ENCODE results near the gene KCNK10.
A peak's percentile ranks its signal among the peaks of the same experiment; 100 is the strongest.

The KCNK10 gene

DNA sequence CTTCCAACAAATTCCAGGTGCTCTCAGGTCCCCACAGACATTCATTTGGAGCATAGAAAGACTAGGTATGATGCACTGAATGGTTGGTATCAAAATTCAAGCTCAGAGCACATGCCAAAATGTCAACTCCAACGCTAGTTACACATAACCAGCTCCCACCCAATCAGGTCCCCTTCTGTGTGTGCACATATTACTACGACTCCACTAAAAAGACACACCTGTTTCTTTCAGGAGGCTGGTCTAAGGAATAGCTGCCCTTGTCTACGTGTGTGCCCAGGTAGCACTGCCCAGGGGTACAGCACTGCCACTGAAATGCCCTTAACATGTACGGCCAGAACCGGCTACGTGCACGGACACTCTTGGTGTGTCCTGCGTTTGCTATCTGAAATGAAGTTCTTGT lies 138.1 kb downstream of the KCNK10 start:
- no peak for DNase-seq (ENCODE audit: low spot score)

DNA sequence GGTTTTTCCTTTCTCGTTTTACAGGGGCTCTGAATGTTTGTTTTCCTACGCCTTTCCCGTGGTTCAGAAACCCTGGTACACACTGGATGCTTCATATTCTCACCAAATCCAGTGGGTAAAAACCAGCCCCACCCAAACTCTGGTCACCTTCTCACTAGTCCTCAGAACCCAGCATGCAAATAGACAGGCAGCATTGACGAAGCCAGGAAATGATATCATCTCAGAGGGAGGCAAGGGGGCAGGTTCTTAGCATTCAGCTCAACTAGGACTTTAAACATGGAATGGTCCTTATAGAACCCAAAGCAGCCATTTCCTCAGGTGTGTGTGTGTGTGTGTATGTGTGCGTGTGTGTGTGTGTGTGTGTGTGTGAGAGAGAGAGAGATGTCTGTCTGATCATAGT lies 142.0 kb downstream of the KCNK10 start:
- no peak for DNase-seq (ENCODE audit: low spot score)

DNA sequence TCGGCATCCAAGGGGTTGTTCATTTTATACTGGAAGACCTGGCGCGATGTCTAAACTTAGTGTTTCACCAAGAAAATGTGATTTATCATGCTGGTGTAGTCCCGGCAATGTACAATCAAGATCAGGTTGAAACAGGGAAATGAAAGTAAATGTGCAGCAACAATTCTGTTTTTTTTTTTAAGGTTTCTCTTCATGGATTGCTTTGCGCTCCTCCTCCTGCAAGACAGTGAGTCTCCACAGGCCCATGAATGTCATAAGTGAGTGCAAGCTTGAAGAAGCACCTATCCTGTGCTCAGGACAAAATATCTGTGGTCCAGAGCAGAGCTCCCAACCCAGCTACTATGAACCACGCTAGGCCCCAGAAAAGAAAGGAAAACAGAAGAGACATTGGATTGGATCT lies 143.4 kb downstream of the KCNK10 start:
- no peak for DNase-seq (ENCODE audit: low spot score)

DNA sequence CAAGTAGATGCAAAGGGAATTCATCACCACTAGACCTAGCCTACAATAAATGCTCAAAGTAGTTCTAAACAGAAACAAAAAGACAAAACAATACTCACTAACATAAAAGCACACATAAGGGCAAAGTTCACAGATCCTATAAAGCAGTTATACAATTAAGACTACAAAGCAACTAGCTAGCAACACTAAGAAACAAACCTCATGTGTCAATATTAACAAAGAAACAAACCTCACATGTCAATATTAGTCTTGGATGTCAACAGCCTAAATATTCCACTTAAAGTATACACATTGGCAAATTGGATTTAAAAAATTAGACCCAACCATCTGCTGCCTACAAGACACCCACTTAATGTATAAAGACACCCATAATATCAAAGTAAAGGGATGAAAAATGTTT lies 152.7 kb downstream of the KCNK10 start:
- no peak for DNase-seq (ENCODE audit: low spot score)

DNA sequence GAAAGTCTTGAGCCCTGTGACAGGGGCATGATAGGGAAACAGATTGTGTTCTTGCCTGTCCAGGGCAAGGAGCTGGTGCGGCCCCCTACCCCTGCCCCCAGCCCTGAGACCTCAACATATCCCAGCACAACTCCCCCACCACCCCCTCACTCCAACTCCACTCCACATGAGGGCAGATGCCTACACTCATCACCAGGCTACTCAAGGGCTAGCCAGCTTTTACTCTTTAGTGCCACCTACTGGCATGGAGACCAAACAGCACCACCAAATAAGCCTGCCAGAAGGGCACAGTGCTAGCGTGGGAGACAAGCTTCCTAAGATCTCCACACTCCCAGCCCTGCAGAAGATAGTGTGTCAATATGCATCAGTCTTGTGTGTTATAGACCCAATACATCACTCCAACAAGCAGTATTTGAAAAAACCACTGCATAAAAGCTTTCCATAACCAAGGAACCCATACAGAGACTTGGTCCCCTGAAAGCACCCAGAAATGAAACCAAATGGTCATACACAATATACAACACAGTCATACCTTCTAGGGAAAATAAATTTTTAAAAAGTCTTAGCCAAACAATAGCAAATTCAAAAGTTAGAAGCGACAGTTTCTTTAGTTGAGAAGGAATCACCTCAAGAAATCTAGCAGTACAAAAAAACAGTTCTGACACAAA lies 154.4 kb downstream of the KCNK10 start:
- peak; percentile 73 for DNase-seq (ENCODE audit: low spot score)

DNA sequence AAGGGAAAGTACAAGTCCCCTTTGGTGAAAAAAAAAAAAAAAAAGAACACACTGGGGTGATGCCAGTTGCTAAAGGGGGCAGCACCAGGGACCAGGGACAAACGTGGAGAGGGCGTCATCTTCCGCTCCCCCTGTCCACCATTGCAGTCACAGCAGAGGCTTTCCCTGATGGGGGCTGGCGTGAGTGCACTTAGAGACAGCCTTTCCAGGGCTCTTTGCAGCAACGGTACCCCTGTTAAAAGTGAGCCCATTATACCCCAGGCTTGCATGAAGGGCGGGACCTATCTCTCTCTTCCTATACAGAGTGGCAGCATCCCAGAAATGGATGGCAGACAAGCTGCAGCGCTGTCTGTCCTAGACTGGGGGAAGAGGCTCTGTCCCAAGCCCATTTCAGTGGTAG lies 155.0 kb downstream of the KCNK10 start:
- no peak for DNase-seq (ENCODE audit: low spot score)

DNA sequence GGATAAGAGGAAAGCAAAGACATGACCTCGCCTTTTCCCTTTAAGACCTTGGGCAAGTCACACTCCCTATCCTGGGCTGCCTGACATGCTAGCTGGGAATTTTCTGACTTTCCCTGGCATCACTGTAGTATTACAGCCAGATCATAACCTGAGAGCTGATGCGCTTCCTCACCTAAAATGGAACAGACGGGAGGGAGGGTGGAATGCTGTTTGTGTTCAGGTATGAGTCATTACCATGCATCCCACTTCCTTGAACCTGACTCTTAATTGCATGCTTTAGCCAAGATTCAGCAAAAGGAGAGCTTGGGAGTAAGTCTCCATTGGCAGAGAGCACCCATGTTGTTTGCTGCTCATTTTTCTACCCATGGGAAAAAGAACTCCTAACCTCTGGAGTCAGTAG lies 156.5 kb downstream of the KCNK10 start:
- DNase-seq (ENCODE audit: low spot score): no peak

DNA sequence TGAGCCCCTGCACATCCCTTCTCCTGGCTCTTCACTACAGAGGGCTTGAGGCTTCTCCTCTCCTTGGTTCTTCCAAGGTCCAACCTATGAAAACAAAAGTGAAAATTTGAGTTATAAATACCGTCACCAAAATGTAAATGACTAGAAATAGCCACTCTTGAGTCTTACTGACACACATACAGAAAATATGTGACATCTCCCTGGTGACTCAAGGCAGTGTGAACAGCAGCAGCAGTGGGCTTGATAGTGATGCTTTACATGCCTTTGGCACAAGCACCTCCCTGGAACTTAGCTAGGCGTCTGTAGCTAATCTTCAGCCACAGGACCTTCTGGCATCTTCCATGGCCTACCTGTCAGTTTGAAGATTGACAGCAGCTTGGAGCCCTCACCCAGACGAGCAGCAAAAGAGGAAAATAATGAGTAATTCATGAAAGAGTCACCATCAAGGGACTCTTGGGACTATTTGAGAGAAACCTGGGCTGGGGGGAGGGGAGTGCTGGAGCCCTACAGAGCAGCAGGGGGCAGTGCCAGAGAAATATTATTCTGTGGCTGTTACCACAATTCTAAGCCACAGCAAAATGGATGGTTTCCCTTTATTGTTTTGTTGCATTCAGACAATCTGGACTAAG lies 158.0 kb downstream of the KCNK10 start:
- no peak for DNase-seq (ENCODE audit: low spot score)

DNA sequence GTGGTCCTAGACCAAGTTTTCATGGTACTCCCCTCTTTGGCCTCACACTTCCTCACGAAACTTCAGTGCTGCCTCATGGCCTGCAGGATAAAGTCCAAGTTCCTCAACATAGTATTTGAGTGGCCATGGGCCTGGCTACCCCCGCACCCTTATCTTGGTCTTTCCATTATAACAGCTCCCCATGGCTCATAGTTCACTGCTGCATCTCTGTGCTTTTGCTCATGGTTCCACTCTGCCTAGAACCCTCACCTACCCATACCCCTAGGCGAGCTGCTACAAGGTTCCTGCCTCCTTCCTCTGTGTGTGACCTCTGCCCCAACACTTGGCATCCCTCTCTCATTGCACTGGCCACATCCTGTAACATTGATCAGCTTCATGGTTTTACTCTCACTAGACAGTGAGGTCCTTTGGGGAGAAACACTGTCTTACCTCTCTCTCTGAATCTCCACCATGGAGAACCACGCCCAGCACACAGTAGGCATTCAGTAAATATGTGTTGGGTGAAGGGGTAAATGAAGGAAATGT lies 159.3 kb downstream of the KCNK10 start:
- no peak for DNase-seq (ENCODE audit: low spot score)

DNA sequence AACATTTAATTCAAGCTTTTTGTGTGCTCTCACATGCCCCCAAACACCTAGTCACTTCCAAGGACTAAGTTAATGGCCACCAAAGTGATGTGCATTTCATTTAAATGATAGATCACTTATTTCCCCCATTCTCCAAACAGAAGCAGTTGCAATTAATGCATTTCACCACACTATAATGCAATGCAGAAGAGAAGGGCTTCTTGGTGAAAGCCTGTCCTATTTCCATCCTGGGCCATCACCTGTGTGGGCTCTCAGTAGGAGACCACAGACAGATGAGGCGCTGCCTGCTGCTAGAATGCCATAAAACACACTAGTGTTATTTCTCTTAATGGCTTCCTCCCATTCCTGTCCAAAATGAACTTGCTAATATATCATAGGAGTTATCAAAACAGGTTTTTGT lies 166.9 kb downstream of the KCNK10 start:
- DNase-seq (ENCODE audit: low spot score): no peak

DNA sequence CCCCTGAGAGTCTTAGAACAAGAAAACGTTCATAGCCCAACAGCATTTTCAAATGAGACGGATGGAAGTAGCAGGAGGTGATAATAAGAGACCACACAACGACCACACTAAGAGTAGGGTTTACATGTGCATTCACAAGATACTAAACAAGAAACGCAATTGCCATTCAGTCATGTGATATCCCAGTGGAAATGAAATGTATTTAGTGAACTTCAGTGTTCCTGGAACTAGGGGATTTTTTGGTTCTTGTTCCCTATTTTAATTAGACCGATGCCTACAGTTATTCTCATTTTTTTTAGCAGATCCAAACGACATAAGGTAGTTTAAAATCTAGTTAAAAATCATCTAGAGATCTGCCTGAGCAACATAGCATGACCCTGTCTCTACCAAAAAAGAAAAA lies 168.1 kb downstream of the KCNK10 start:
- no peak for DNase-seq (ENCODE audit: low spot score)

DNA sequence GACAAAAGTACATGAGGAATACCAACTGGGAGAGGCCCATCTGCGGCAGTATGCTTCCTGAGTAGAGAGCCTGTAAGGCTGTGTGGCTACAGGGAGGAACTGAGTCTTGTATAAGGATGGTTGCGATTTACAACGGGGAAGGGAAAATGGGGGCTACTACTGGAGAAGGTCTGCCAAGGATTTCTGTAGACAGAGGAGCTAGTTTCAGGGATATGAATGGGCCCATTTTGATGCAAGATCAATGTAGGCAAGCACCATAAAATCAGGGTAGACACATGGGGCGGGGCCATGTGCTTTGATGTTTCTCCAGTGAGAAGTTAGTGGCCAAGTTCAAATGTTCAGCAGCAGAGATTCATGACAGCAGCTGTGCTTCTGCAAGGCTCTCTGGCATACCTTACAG lies 168.7 kb downstream of the KCNK10 start:
- DNase-seq (ENCODE audit: low spot score): no peak

DNA sequence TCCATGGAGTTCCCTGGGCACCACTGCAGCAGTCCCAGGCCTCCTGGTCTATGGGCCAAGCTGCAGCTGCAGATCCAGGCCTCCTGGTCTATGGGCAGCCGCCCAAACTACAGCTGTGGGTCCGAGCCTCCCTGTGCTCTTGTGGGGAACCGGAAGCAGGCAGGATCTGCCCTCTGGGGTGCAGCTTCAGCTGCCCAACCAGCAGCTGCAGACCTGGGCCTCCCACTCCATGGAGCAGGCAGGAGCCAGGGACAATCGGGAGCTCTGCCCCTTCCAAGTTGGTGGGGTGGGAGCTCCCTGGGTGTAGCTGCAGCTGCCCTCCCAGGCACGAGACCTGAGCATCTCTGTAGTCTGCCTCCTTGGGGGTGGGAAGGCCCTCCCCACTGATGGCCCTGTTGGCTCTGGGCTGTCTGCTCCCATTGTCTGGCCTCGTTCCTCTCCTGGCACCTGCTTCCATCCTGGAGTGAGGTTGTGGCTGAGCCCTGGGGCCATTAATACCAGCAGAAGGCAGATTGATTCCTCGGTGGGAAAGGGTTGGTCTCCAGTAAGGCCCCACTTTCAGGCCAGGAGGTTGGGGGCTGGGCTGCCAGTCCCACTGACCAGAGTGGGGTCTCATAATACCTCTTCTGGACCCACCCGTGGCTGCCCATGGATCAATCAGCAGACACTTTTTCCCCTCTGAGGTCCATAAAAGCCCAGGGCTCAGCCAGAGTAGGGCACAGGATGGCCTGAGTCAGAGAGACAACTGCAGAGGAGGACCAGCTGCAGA lies 176.0 kb downstream of the KCNK10 start:
- no peak for DNase-seq (ENCODE audit: low spot score)

DNA sequence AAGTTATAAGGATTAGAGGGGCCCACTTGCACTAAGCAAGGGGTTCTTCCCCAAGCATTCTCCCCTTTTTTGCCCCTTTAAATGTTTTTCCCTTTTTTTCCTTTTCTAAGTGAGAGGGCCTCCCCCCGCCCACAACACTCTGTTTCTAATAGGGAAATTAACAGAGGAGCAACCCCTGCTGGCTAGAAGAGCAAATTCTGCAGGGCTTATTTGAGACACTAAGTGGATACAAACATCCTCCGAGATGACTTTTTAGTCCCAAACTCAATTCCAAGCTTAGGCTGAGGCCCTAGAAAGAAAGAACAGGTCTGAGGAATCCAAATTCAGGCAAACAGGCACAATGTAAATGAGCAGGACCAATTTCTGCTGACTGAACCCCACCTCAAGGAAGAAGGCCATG lies 179.3 kb downstream of the KCNK10 start:
- no peak for DNase-seq (ENCODE audit: low spot score)

DNA sequence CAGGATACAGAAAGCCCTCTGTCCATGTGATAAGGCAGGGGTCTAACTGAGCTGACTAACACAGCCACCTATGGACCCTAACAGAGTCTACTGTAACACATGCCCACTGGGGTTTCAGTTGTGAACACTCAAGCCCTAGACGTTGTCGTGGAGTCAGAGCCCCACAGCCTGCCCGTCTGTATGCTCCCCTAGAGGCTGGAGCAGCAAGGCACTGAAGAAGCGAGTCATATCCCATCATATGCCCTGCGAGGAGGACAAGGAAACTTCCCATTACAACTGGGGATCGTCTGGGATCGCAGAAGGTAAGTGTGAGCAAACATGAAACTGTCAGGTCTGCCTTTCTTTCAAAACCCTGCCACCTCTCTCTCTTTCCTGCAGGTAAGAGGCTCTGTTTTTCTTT lies 180.1 kb downstream of the KCNK10 start:
- DNase-seq (ENCODE audit: low spot score): no peak

DNA sequence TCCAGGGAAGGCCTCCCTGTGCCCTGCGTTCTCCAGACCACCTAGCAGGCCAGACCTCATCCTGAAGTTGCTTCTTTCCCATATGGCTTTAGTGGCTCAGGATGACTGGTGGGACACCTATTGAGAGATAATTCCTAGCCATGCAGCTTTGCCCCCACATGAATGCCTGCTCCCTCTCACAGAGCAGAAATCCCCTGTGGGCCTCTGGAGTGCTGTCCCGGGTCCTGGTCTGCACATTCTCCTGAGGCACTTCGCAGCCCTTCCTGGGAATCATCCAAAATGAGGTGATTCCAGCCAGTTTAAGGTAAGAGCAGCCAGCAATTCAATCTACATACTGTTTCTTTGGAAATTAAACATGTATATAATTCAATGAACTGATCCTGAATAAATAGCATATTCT lies 182.2 kb downstream of the KCNK10 start:
- DNase-seq (ENCODE audit: low spot score): no peak

DNA sequence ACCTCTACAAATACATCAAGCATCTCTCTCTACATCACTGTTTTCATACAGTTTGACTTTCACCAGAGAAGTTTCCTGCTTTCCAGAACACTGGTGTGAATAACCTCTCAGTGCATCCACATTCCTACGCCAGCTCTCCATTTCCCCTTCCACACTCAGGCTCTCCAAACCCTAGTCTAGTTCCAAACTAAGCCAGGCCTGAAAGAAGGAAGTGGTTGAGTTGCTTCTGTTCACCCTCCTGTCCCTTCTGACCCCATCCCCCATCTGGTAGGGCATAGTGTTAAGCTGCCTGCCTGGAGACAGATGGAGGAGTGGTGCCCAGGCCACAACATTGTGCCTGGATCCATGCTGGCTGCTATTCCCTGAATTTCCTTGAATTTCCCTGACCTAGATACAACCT lies 185.7 kb downstream of the KCNK10 start:
- no peak for DNase-seq (ENCODE audit: low spot score)

All from GM03348 (cell line).